Measurements from ENCODE around the gene DYNC1I1. TPM values are rescaled to one million over a fixed set of nuclear protein-coding genes. Genes with fewer than 3 reads are reported as not detected.

DYNC1I1 gene
- polyA plus RNA-seq, 1 of the 3 experiments (the other 2 are of a cell fraction): 0.05 TPM

DNA sequence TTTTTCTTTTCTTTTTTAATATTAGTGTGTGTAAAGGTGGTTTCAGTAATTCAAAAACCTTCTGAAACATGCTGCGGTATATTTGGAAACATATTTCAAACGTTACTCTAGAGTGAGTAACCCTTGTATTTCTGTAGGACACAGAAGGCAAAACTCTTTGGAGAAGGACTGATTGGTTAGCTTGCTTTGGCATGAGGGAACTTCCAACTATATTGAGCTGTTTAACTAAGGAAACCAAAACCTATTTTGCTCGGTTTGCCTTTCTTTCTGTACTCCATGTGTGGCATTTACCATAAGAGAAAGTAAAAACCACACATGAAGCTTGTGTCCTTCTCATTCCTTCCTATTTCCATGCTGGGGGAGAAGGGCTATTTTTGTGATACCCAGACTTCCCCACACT is 149.8 kb downstream of the DYNC1I1 start:
- WGBS (ENCODE audit: low lambda C conversion rate): 41% methylated on average over 3 of the region's 3 CpGs
- Histone ChIP-seq H2AFZ (ENCODE audit: low read depth) (no peak overlapping the region), H3K79me2 (ENCODE audit: insufficient read depth) (no peaks in the 10 kb centered on the region), H3K4me3 (ENCODE audit: low read depth in 2 of 2, low read length in 1 of 2) (no peak overlapping the region), H3K9me3 (no peaks in the 10 kb centered on the region), H3K27me3 (ENCODE audit: insufficient read depth) (no peaks in the 10 kb centered on the region), H3K4me2 (no peak overlapping the region), H3K27ac (ENCODE audit: low read depth in 2 of 2, low read length in 1 of 2) (no peak overlapping the region), H4K20me1 (ENCODE audit: insufficient read depth) (no peaks in the 10 kb centered on the region), H3K9me2 (no peaks in the 10 kb centered on the region), H3F3A (replicated peaks; ENCODE audit: insufficient read depth) (no peaks in the 10 kb centered on the region), H3K36me3 (replicated peaks in 1 of 2; ENCODE audit: control insufficient read depth in 1 of 2, insufficient read depth in 2 of 2, low read length in 1 of 2) (no peaks in the 10 kb centered on the region), H3K9ac (no peak overlapping the region), H3K4me1 (ENCODE audit: control insufficient read depth in 1 of 2, insufficient read depth in 2 of 2, low read depth in 1 of 2, low read length in 1 of 2) (no peaks in the 10 kb centered on the region; a peak in 1 of 4 replicates)
- CTCF ChIA-PET: interaction anchor here (0.7 to 2.3 kb wide), 6 partner anchors 8 to 1142 kb away, joined by 3 to 10 read pairs (median 4); no protein-coding TSS in a partner anchor
- POLR2A ChIA-PET: no interaction called here
- TF ChIP-seq RFX5 (IDR thresholded peaks at IDR 0.05; ENCODE audit: low read length) (no peak), YY1 (IDR thresholded peaks at IDR 0.05; ENCODE audit: low read depth) (no peak), GABPA (IDR thresholded peaks at IDR 0.05; ENCODE audit: low read depth) (no peak), MXI1 (IDR thresholded peaks at IDR 0.05; ENCODE audit: low read depth, low read length) (no peak)
- TF ChIP-seq, protein P1, sequence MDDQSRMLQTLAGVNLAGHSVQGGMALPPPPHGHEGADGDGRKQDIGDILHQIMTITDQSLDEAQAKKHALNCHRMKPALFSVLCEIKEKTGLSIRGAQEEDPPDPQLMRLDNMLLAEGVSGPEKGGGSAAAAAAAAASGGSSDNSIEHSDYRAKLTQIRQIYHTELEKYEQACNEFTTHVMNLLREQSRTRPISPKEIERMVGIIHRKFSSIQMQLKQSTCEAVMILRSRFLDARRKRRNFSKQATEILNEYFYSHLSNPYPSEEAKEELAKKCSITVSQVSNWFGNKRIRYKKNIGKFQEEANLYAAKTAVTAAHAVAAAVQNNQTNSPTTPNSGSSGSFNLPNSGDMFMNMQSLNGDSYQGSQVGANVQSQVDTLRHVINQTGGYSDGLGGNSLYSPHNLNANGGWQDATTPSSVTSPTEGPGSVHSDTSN (IDR thresholded peaks at IDR 0.05): no peak
- no peak for DNase-seq

DNA sequence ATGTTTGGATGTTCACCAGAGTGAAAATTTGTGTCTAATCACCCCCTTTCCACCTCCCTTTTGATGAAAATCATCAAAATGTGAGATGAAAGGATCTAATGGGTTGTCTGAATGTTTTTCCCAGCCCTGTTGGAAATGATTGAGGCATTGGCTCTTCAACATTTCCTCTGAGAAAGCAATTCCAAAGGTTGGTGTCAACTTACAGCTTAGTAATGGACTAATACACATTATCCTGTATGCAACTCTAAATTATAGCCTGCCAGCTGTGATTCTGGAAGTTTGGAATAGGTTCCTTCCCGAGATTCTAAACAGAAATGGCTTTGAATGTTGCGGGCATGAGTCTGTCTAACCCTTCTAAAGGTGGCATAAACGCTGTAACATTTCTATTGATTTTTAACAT is 152.9 kb downstream of the DYNC1I1 start:
- ChIA-PET CTCF (interaction anchor here (0.6 to 3.0 kb wide), 8 partner anchors 9 to 1141 kb away, joined by 3 to 42 read pairs (median 4); no protein-coding TSS in a partner anchor), POLR2A (no interaction called here)
- TF ChIP-seq SIN3A (IDR thresholded peaks at IDR 0.05; ENCODE audit: borderline replicate concordance, low read depth, low read length): no peak
- TF ChIP-seq, protein P2, sequence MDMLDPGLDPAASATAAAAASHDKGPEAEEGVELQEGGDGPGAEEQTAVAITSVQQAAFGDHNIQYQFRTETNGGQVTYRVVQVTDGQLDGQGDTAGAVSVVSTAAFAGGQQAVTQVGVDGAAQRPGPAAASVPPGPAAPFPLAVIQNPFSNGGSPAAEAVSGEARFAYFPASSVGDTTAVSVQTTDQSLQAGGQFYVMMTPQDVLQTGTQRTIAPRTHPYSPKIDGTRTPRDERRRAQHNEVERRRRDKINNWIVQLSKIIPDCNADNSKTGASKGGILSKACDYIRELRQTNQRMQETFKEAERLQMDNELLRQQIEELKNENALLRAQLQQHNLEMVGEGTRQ (IDR thresholded peaks at IDR 0.05; ENCODE audit: borderline replicate concordance, low read depth, low read length): no peak
- no peak for TF ChIP-seq GATA2 (CRISPR knock-in tag; IDR thresholded peaks at IDR 0.05)
- TF ChIP-seq NFIC (IDR thresholded peaks at IDR 0.05; ENCODE audit: borderline replicate concordance): no peak
- TF ChIP-seq, protein P3, sequence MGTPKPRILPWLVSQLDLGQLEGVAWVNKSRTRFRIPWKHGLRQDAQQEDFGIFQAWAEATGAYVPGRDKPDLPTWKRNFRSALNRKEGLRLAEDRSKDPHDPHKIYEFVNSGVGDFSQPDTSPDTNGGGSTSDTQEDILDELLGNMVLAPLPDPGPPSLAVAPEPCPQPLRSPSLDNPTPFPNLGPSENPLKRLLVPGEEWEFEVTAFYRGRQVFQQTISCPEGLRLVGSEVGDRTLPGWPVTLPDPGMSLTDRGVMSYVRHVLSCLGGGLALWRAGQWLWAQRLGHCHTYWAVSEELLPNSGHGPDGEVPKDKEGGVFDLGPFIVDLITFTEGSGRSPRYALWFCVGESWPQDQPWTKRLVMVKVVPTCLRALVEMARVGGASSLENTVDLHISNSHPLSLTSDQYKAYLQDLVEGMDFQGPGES (IDR thresholded peaks at IDR 0.05; ENCODE audit: low read depth, low read length): no peak
- TF ChIP-seq, protein P4, sequence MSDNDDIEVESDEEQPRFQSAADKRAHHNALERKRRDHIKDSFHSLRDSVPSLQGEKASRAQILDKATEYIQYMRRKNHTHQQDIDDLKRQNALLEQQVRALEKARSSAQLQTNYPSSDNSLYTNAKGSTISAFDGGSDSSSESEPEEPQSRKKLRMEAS (IDR thresholded peaks at IDR 0.05; ENCODE audit: low read depth): no peak
- TF ChIP-seq TEAD4 (IDR thresholded peaks at IDR 0.05; ENCODE audit: borderline replicate concordance, insufficient read depth): no peak
- no peak for TF ChIP-seq MEF2A (IDR thresholded peaks at IDR 0.05; ENCODE audit: borderline replicate concordance, low read depth)
- no peak for TF ChIP-seq NRF1 (IDR thresholded peaks at IDR 0.05; ENCODE audit: low read depth, low read length)
- no peaks in the 10 kb centered on the region for H3K79me2 ChIP-seq (ENCODE audit: insufficient read depth)
- no peaks in the 10 kb centered on the region for H4K20me1 ChIP-seq (ENCODE audit: insufficient read depth)
- no peak overlapping the region for H3K4me3 ChIP-seq (ENCODE audit: low read depth in 2 of 2, low read length in 1 of 2)
- peaks cover 0 to 9% of the 10 kb centered on the region in 2 experiments; a peak in 2 of 4 replicates for H3K4me1 ChIP-seq (ENCODE audit: control insufficient read depth in 1 of 2, insufficient read depth in 2 of 2, low read depth in 1 of 2, low read length in 1 of 2)
- H3K9me2 ChIP-seq: no peaks in the 10 kb centered on the region
- H3K9ac ChIP-seq: no peak overlapping the region
- no peak overlapping the region for H3K4me2 ChIP-seq
- no peak for DNase-seq
- H3K9me3 ChIP-seq: no peaks in the 10 kb centered on the region
- H3K36me3 ChIP-seq (replicated peaks in 1 of 2; ENCODE audit: control insufficient read depth in 1 of 2, insufficient read depth in 2 of 2, low read length in 1 of 2): no peaks in the 10 kb centered on the region
- no peak overlapping the region for H3K27ac ChIP-seq (ENCODE audit: low read depth in 2 of 2, low read length in 1 of 2)
- H2AFZ ChIP-seq (ENCODE audit: low read depth): no peak overlapping the region
- no peaks in the 10 kb centered on the region for H3K27me3 ChIP-seq (ENCODE audit: insufficient read depth)
- 59% methylated on average over 3 of the region's 3 CpGs for WGBS (ENCODE audit: low lambda C conversion rate)
- no peaks in the 10 kb centered on the region for H3F3A ChIP-seq (replicated peaks; ENCODE audit: insufficient read depth)
